Midbrain (tissue), 1 donor: ENCODE data around the gene SKA3.

Source experiments
- DNase-seq: peaks from one replicate; lab custom pipeline; 2025; lab: John Stamatoyannopoulos, UW

SKA3 gene

GRCh38 chr13:21115231-21115630 lies 61.1 kb downstream of the SKA3 start:
- no peak for DNase-seq

DNA sequence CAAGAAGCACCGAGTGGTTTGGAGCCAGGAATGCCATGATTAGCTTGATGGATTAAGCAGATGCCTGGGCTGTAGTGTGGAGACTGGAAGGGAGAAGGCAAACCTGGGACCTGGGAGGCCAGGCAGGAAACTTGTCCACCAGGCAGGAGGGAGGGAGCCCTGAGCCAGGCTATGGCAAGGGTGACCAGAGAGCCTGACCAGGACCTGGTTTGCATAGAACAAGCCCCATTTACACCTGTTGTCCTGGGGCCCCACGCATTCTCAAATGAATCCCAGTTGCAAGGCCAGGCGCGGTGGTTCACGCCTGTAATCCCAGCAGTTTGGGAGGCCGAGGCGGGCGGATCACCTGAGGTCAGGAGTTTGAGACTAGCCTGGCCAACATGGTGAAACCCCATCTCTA lies 64.8 kb downstream of the SKA3 start:
- no peak for DNase-seq

DNA sequence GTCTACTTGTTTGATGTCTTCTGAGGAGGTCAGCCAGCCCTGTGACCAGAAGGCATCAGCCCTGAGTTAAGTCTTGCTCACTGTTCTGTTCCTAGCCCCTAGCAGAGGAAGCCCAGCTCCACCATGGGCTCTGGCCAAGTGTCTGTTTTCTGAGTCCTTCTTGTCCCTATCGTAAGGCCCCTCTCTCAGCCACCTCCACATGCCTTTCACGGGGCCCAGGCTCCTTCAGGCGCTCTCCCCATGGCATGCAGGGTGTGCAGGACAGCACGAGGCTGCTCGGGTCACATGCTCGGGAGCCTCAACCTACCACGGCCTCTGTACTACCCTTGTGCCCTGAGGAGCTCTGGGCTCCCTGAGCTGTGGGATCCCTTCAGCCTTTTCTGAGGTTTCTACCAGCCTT lies 67.2 kb downstream of the SKA3 start:
- no peak for DNase-seq

DNA sequence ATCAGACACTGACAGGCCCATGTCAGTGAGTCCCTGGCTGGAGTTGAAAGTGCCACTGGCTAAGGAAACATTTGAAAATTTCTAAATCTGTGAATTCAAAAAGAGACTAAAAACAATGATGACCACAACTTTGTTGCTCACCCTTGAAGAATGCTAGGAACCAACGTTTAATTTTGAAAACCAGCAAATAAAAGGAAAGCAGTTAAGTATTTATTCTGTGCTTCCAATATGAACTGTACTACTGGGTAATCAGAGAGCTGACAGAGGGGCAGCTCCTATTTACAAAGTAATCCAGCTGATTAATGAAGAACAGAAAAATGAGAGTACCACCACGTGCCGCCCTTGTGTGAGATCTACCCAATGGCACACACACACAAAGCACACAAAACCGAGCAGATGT lies 70.3 kb downstream of the SKA3 start:
- no peak for DNase-seq

DNA sequence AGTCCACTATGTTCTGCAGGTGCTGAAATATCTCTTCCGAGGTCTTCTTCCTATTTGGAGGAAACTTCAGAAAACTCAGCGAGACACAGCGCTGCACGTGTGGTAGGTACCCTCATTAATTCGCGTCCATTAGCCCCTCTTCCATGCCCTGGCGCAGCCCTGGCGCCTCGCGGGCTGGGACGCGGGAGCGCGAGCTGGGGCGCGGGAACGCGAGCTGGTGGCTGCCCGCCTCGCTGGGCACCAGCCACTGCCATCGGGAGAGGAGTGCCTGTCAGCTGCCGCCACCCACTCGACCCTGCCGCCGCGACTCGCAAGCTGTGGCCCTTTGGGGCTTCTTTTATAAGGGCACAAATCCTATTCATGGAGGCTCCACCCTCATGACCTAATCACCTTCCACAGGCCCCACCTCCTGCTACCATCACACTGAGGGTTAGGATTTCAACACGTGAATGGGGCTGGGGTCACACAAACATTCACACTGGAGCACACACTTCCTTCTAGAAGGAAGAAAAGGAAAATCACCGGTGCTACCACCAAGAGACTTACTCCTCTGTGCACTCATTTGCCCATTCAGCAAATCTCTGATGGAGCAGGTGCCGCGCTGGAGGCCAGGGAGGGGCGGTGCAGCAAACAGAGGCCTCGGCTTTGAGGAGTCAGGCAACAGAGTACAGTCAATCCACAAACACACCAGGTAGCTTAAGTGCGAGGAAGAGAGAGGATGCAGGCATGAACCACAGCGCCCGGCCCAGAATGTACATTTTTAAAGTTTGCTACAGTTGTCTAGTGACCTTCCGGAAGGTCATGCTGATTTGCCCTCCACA lies 71.9 kb downstream of the SKA3 start:
- no peak for DNase-seq
